ENCODE measurements around the gene GPR62. TPM values are rescaled to one million over a fixed set of nuclear protein-coding genes. Genes with fewer than 3 reads are reported as not detected.

Gene GPR62
- total and polyA plus RNA-seq, 2 of the 8 experiments (the other 6 are each of a cell fraction or from before 2014, with no cell fraction given) = 0.22 to 0.29 TPM

DNA sequence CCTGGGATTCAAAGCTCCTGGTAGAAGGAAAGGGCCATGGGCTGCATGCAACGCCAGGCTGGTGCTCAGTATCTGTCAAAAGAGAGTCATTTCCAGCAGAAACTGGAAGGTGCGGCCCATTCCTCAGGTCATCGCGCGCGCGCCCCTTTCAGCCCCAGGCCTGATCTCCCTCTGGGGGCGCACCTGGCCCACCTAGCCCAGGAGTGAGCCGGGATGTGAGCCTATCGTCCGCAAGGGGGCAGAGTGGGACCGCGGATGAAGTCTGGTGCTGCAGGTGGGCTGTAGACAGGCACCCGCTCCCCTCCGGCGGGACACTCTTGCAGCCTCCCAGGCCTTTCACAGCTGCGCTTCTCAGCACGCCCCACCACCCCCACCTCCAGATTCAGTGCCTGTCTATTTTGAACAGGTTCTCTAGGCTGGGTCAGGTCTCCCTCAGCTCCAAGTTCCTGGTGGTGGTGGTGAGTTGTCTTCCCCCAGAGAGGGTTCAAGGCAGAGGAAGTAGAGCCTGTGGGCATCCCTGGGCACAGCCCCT, 46.3 kb downstream of the GPR62 start (continued):
- TF ChIP-seq, protein P1, sequence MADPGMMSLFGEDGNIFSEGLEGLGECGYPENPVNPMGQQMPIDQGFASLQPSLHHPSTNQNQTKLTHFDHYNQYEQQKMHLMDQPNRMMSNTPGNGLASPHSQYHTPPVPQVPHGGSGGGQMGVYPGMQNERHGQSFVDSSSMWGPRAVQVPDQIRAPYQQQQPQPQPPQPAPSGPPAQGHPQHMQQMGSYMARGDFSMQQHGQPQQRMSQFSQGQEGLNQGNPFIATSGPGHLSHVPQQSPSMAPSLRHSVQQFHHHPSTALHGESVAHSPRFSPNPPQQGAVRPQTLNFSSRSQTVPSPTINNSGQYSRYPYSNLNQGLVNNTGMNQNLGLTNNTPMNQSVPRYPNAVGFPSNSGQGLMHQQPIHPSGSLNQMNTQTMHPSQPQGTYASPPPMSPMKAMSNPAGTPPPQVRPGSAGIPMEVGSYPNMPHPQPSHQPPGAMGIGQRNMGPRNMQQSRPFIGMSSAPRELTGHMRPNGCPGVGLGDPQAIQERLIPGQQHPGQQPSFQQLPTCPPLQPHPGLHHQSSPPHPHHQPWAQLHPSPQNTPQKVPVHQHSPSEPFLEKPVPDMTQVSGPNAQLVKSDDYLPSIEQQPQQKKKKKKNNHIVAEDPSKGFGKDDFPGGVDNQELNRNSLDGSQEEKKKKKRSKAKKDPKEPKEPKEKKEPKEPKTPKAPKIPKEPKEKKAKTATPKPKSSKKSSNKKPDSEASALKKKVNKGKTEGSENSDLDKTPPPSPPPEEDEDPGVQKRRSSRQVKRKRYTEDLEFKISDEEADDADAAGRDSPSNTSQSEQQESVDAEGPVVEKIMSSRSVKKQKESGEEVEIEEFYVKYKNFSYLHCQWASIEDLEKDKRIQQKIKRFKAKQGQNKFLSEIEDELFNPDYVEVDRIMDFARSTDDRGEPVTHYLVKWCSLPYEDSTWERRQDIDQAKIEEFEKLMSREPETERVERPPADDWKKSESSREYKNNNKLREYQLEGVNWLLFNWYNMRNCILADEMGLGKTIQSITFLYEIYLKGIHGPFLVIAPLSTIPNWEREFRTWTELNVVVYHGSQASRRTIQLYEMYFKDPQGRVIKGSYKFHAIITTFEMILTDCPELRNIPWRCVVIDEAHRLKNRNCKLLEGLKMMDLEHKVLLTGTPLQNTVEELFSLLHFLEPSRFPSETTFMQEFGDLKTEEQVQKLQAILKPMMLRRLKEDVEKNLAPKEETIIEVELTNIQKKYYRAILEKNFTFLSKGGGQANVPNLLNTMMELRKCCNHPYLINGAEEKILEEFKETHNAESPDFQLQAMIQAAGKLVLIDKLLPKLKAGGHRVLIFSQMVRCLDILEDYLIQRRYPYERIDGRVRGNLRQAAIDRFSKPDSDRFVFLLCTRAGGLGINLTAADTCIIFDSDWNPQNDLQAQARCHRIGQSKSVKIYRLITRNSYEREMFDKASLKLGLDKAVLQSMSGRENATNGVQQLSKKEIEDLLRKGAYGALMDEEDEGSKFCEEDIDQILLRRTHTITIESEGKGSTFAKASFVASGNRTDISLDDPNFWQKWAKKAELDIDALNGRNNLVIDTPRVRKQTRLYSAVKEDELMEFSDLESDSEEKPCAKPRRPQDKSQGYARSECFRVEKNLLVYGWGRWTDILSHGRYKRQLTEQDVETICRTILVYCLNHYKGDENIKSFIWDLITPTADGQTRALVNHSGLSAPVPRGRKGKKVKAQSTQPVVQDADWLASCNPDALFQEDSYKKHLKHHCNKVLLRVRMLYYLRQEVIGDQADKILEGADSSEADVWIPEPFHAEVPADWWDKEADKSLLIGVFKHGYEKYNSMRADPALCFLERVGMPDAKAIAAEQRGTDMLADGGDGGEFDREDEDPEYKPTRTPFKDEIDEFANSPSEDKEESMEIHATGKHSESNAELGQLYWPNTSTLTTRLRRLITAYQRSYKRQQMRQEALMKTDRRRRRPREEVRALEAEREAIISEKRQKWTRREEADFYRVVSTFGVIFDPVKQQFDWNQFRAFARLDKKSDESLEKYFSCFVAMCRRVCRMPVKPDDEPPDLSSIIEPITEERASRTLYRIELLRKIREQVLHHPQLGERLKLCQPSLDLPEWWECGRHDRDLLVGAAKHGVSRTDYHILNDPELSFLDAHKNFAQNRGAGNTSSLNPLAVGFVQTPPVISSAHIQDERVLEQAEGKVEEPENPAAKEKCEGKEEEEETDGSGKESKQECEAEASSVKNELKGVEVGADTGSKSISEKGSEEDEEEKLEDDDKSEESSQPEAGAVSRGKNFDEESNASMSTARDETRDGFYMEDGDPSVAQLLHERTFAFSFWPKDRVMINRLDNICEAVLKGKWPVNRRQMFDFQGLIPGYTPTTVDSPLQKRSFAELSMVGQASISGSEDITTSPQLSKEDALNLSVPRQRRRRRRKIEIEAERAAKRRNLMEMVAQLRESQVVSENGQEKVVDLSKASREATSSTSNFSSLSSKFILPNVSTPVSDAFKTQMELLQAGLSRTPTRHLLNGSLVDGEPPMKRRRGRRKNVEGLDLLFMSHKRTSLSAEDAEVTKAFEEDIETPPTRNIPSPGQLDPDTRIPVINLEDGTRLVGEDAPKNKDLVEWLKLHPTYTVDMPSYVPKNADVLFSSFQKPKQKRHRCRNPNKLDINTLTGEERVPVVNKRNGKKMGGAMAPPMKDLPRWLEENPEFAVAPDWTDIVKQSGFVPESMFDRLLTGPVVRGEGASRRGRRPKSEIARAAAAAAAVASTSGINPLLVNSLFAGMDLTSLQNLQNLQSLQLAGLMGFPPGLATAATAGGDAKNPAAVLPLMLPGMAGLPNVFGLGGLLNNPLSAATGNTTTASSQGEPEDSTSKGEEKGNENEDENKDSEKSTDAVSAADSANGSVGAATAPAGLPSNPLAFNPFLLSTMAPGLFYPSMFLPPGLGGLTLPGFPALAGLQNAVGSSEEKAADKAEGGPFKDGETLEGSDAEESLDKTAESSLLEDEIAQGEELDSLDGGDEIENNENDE (IDR thresholded peaks at IDR 0.05; ENCODE audit: insufficient replicate concordance, low read length) = no peak
- TF ChIP-seq YY1 (IDR thresholded peaks at IDR 0.05; ENCODE audit: low read depth, low read length) (no peak), EGR1 (IDR thresholded peaks at IDR 0.05; ENCODE audit: borderline replicate concordance, low read depth, low read length) (peak; percentile 36; the same call in 1 of the 2 replicates), KDM1A (IDR thresholded peaks at IDR 0.05; ENCODE audit: borderline replicate concordance, low read length) (0 out of 2 replicates have a peak, but pooled peaks have one; percentile 10), FOSL1 (IDR thresholded peaks at IDR 0.05; ENCODE audit: insufficient read depth, low read depth, low read length) (0 out of 2 replicates have a peak, but pooled peaks have one; percentile 30), CBX8 (IDR thresholded peaks at IDR 0.05; ENCODE audit: borderline replicate concordance, low read depth, low read length) (no peak), SRF (IDR thresholded peaks at IDR 0.05; ENCODE audit: low read depth, low read length) (no peak), SP4 (IDR thresholded peaks at IDR 0.05; ENCODE audit: low read length) (no peak), RAD21 (IDR thresholded peaks at IDR 0.05 in 1 of 2, conservative IDR thresholded peaks at IDR 0.05 in 1 of 2; ENCODE audit: low read depth in 2 of 2, low read length in 2 of 2) (peak; percentile 99)

Measured in H1 (cell line).